G401.6 (cell line): ENCODE measurements around the gene CXorf51A.
"Not testable (repeated sequence)": the region's sequence is repeated elsewhere in the genome, so short reads cannot be mapped to it uniquely, and the experiment has no call there.

ENCODE experiments used
- FAIRE-seq: peaks from 2 replicates; lab custom pipeline; 2012; peaks lifted over from hg19 to GRCh38; lab: Jason Lieb, UNC

The CXorf51A gene

DNA sequence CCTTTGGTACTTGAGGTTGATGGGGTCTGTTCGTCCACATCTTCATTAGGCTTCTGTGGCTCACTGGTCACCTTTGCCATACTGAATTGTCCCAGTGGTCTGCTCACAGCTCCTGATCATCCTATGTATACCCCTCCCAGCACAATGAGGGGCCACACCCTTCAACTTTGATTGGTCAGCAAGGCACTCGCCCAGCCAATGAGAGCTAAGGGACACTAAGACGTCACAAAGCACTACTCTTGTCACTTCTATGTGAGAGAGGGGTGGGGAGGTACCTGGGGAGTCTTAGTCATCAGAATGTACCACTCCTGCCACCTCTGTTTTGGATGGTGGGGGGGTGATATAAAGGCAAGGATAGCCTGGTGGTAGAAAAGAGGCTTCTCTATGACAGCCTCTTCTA, at the start of gene CXorf51A:
CXorf51A (minus strand) TSS at position 101 of the 400 bp plus-strand sequence; CDS start at position 80, 21 bp downstream.
- not testable (repeated sequence) for FAIRE-seq

DNA sequence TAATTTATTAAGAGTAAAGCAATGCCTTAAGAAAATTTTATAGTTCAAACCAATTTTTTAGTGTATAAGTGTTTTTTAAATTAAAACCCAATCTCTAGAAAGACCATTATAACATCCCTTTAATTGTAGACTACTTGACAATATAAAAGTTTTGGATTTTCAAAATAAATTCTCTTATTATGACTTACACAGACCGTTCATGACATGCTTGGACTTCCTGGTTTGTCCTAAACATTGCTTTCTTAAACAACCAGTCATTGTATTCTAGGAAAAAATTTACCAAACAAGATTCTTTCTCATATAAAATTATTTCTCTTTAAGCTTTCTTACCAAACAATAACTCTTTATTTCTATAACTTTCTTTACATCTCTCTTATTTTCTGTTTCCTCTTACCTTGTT, 49.0 kb upstream of the CXorf51A start:
- FAIRE-seq = peak; percentile 49

DNA sequence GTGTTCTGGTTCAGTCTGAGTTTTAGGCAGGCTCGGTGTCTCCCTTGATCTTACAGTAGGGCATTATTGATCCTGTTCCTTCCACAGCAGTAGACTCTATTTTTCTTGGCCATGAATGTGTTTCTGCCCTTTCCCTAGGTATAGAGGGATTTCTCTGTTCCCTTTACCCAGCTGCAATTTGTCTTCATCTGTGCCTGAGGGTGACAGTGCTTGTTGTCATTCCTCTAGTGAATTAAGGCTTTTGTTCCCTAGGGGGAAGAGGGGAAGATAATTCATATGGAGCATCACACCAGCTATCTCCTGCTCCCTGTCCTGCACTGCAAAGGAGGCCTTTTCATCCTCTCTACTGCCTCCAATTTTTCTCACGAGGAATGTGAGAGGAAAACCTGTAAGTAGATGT, 39.7 kb upstream of the CXorf51A start:
- no peak for FAIRE-seq

DNA sequence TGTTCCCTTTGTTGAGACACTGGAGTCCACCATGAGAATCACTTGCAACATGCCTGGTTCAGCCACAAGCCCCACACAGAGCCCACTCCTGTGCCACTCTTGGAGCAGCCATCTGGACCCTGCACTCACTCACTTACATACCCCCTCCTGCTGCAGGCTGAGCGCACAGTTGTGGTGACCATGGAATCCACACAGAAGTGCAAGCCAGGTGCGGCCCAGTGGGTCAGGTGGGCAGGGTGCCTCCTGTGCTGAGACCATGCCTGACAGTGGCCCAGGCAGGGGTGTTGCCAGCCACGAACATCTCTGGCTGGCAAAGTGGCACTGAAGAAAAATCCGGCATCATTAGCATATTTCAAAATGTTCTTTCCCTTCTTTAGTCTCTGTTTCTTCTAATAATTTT, 17.4 kb upstream of the CXorf51A start:
- no peak for FAIRE-seq

DNA sequence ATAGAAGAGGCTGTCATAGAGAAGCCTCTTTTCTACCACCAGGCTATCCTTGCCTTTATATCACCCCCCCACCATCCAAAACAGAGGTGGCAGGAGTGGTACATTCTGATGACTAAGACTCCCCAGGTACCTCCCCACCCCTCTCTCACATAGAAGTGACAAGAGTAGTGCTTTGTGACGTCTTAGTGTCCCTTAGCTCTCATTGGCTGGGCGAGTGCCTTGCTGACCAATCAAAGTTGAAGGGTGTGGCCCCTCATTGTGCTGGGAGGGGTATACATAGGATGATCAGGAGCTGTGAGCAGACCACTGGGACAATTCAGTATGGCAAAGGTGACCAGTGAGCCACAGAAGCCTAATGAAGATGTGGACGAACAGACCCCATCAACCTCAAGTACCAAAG, 5.1 kb downstream of the CXorf51A start, which contains the start of gene CXorf51B:
CXorf51B (plus strand) TSS at position 301 of the 400 bp plus-strand sequence; CDS start at position 322, 21 bp downstream.
- not testable (repeated sequence) for FAIRE-seq
